HepG2 (cell line): ENCODE data around the gene INO80. TPM values are rescaled to one million over a fixed set of nuclear protein-coding genes. Genes with fewer than 3 reads are reported as not detected.

Experiments
- BCL3 ChIP-seq: sonication (generic); formaldehyde crosslinking; IDR thresholded peaks from 2 replicates; pipeline ENCODE4 v1.5.1; 2020; ENCODE audit warnings: mild to moderate bottlenecking, missing genetic modification reagents, moderate library complexity
- CENPT ChIP-seq: sonication (generic); formaldehyde crosslinking; IDR thresholded peaks from 2 replicates; pipeline ENCODE4 v1.8.0; 2022; ENCODE audit warnings: low read depth, mild to moderate bottlenecking, moderate library complexity, missing genetic modification reagents
- ELF1 ChIP-seq: sonication (generic); formaldehyde crosslinking; IDR thresholded peaks from 2 replicates; pipeline ENCODE4 v1.4.0; 2020; ENCODE audit warnings: missing genetic modification reagents
- ETV6 ChIP-seq: sonication (generic); formaldehyde crosslinking; conservative IDR thresholded peaks from 2 replicates; pipeline ENCODE4 v1.4.0; 2020; ENCODE audit warnings: missing genetic modification reagents
- FOXP4 ChIP-seq: sonication (generic); formaldehyde crosslinking; IDR thresholded peaks from 2 replicates; pipeline ENCODE4 v1.4.0; 2020; ENCODE audit warnings: missing genetic modification reagents
- HDAC1 ChIP-seq: sonication (generic); formaldehyde crosslinking; IDR thresholded peaks from 2 replicates; pipeline ENCODE4 v1.5.1; 2020; ENCODE audit warnings: mild to moderate bottlenecking, missing genetic modification reagents
- HOXD1 ChIP-seq: sonication (generic); formaldehyde crosslinking; IDR thresholded peaks from 2 replicates; pipeline ENCODE4 v1.5.0; 2020; ENCODE audit warnings: missing genetic modification reagents
- MBD4 ChIP-seq: IDR thresholded peaks from 2 replicates; pipeline ENCODE4 v1.6.1; 2012; ENCODE audit warnings: low read length, inconsistent platforms, borderline replicate concordance
- NR0B2 ChIP-seq: sonication (generic); formaldehyde crosslinking; IDR thresholded peaks from 2 replicates; pipeline ENCODE4 v1.4.0; 2020; ENCODE audit warnings: mild to moderate bottlenecking, missing genetic modification reagents
- PAF1 ChIP-seq: IDR thresholded peaks from 2 replicates; pipeline ENCODE4 v1.6.1; 2016; ENCODE audit warnings: missing genetic modification reagents, missing compliant biosample characterization
- RBFOX2 ChIP-seq: fragments of 200-400 bp; formaldehyde crosslinking; IDR thresholded peaks from 2 replicates; pipeline ENCODE4 v1.6.1; 2017; ENCODE audit warnings: low read depth, mild to moderate bottlenecking, low read length
- RFXAP ChIP-seq: sonication (generic); formaldehyde crosslinking; IDR thresholded peaks from 2 replicates; pipeline ENCODE4 v1.4.0; 2020; ENCODE audit warnings: missing genetic modification reagents, borderline replicate concordance
- SMARCC2 ChIP-seq: fragments of 450-650 bp; IDR thresholded peaks from 2 replicates; pipeline ENCODE4 v1.6.1; 2017; ENCODE audit warnings: antibody characterized with exemption, mild to moderate bottlenecking
- SP2 ChIP-seq: sonication (generic); formaldehyde crosslinking; IDR thresholded peaks from 2 replicates; pipeline ENCODE4 v1.5.1; 2020; ENCODE audit warnings: mild to moderate bottlenecking, missing genetic modification reagents
- TEAD3 ChIP-seq: optimal IDR thresholded peaks from 2 replicates; pipeline ENCODE3; 2016; ENCODE audit warnings: borderline replicate concordance
- U2AF2 ChIP-seq: fragments of 200-400 bp; formaldehyde crosslinking; IDR thresholded peaks from 2 replicates; pipeline ENCODE4 v1.6.1; 2017; ENCODE audit warnings: low read depth, mild to moderate bottlenecking, low read length
- ZBTB37 ChIP-seq: sonication (generic); formaldehyde crosslinking; IDR thresholded peaks from 2 replicates; pipeline ENCODE4 v1.4.0; 2020; ENCODE audit warnings: mild to moderate bottlenecking, missing genetic modification reagents
- ZBTB46 ChIP-seq: sonication (generic); formaldehyde crosslinking; IDR thresholded peaks from 2 replicates; pipeline ENCODE4 v1.4.0; 2020; ENCODE audit warnings: mild to moderate bottlenecking, missing genetic modification reagents, borderline replicate concordance
- ZFX ChIP-seq: sonication (generic); formaldehyde crosslinking; IDR thresholded peaks from 2 replicates; pipeline ENCODE4 v1.4.0; 2020; ENCODE audit warnings: mild to moderate bottlenecking, low read depth, missing genetic modification reagents, moderate library complexity
- ZKSCAN1 ChIP-seq: fragments of 150-350 bp; IDR thresholded peaks from 2 replicates; pipeline ENCODE4 v1.6.1; 2014; ENCODE audit warnings: low read length
- ZNF367 ChIP-seq: sonication (generic); formaldehyde crosslinking; IDR thresholded peaks from 2 replicates; pipeline ENCODE4 v1.4.0; 2020; ENCODE audit warnings: missing genetic modification reagents, borderline replicate concordance
- ZNF768 ChIP-seq: sonication (generic); formaldehyde crosslinking; IDR thresholded peaks from 2 replicates; pipeline ENCODE4 v1.4.0; 2020; ENCODE audit warnings: missing genetic modification reagents
- polyA plus RNA-seq, 8 experiments: library from polyadenylated mRNA; depleted of rRNA in 3 of 8; stranded (reverse) in 7 of 8; unstranded in 1 of 8; fragments of >200 nt; fragmentation: Illumina TruSeq in 4 of 8; extraction: Trizol in 4 of 8; gene quantifications; 2 replicates each; pipeline versions ENCODE4 v1.2.1 to v1.2.3, GENCODE V29; 2011 to 2016; ENCODE audit warnings: low read depth in 4 of 8, missing spikeins in 1 of 8, mixed read lengths in 1 of 8; ENCODE audit not compliant: insufficient read depth in 1 of 8
- total RNA-seq, 5 experiments: library from RNA; depleted of rRNA; stranded (reverse); fragments of >200 nt; fragmentation: Illumina TruSeq; extraction: Trizol; gene quantifications; 2 replicates each; pipeline ENCODE4 v1.2.3, GENCODE V29; 2016; ENCODE audit warnings: low read depth in 1 of 5

INO80 gene
- total and polyA plus RNA-seq, 2 of the 13 experiments (the other 11 are each of a cell fraction or from before 2014, with no cell fraction given) = 3.6 to 14.8 TPM

GRCh38 chr15:40941528-40942336, 174.3 kb downstream of the INO80 start (continued):
- TF ChIP-seq U2AF2 (no peak), SMARCC2 (no peak), PAF1 (no peak), RBFOX2 (peak; percentile 48), TEAD3 (peak; percentile 62), ELF1 (CRISPR knock-in tag) (peak; percentile 52; the same call in 1 of the 2 replicates), HDAC1 (CRISPR knock-in tag) (peak; percentile 40; the same call in 1 of the 2 replicates), ZFX (CRISPR knock-in tag) (peak; percentile 64), ZNF768 (CRISPR knock-in tag) (no peak), CENPT (CRISPR knock-in tag) (peak; percentile 33; the same call in 1 of the 2 replicates), ETV6 (0 out of 2 replicates have a peak, but pooled peaks have one; percentile 60), ZNF367 (CRISPR knock-in tag) (0 out of 2 replicates have a peak, but pooled peaks have one; percentile 32), BCL3 (CRISPR knock-in tag) (0 out of 2 replicates have a peak, but pooled peaks have one; percentile 56), HOXD1 (CRISPR knock-in tag) (no peak), SP2 (no peak), ZKSCAN1 (no peak), ZBTB46 (no peak), RFXAP (CRISPR knock-in tag) (peak; percentile 23; the same call in 1 of the 2 replicates), FOXP4 (no peak), NR0B2 (CRISPR knock-in tag) (peak; percentile 32; the same call in 1 of the 2 replicates), MBD4 (no peak), ZBTB37 (CRISPR knock-in tag) (no peak)
